ENCODE measurements around the gene RREB1.
A peak's percentile ranks its signal among the peaks of the same experiment; 100 is the strongest.
"Not testable (repeated sequence)": the region's sequence is repeated elsewhere in the genome, so short reads cannot be mapped to it uniquely, and the experiment has no call there.

The RREB1 gene

DNA sequence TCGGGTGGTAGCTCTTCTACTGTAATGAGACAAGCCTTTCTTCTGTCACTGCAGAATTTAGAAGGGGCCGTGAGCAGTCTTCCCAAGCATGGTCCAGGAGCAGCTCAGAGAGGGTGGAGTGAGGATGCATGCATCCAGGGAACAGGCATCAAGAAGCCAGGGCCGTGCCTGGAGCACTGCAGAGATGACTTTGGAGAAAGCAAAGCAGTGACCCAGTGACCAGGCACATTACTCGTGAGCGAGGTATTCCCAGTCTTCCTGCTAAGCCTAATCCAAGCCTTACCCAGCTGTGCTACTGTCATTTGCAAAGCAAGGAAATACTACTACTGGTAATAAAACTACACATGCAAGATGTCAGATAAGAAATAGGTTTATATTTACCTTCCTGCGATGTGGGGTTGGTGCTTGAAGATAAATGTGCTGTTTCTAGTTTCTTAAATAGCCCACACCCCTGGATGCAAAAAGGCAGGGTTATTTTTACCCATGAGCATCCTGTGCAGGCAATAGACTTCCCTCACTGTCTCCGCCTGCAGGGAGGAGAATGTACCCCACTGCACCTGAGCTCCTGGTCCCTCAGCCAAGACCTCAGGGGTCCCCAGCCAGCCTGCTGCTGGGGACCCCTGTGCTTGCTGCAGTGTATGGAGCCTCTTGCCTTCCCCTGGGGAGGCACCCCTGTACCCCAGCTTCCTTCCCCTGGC is 142.3 kb downstream of the RREB1 start:
- no peak for DNase-seq

DNA sequence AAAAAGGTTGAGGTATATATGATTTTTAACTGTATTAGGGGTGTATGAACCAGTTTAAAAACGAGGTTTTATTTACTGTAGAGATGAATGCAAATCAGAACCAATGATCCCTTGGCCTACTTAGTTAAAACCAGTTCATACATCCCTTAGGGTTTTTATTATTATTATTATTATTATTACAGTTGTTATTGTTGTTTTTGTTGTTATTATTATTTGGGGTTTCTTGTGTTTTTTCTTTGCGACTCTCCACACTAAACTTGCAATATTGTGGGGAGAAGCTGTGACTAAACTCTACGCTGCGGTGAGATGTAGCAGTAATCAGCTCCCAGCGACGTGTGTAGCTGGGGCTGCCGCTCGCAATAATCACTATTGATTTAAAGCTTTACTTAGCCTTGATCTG is 143.1 kb downstream of the RREB1 start:
- no peak for DNase-seq

DNA sequence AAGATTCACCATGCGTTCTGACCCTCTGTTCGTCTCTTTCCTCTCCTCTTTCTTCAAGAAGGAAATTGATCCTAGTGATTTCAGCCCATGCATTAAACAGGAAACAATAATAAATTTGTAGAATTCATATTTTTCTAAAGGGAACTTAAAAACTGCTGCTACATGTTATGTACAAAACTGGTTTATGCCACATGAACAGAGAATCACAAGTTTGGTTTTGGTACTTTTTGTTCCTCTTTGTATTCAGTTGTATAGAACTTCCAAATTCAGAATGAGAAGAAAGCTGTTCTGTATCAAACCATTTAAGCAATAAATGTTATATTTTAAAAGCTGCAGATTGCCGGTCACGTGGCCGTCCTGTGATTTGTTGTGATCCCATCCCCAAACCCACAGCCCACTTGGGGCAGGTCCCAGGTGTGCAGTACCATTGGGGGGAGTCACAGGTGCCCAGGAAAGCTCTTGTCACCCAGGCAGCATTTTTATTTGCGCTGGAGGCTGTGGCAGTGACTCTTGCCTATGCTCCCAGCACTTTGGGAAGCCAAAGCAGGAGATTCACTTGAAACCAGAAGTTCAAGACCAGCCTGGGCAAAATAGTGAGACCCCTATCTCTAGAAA is 144.0 kb downstream of the RREB1 start:
- no peak for DNase-seq

DNA sequence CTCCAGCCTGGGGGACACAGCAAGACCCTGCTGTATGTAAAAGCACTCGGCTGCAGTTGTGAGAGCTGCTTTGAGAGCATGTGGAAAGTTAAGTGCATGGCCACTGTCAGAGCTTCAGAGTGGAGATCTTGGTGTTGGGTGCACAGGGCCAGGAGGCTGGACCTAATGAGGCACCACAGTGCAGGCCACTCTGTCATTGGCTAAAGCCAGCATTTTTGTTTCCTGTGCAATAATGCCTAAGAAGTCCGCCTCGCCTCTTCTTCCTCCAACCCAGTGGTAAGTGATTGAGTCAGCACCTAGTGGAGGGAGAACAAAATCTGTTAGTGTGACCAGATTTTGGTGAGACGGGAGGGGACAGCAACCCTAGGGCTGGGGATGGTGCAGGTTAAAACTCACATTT is 144.6 kb downstream of the RREB1 start:
- no peak for DNase-seq

DNA sequence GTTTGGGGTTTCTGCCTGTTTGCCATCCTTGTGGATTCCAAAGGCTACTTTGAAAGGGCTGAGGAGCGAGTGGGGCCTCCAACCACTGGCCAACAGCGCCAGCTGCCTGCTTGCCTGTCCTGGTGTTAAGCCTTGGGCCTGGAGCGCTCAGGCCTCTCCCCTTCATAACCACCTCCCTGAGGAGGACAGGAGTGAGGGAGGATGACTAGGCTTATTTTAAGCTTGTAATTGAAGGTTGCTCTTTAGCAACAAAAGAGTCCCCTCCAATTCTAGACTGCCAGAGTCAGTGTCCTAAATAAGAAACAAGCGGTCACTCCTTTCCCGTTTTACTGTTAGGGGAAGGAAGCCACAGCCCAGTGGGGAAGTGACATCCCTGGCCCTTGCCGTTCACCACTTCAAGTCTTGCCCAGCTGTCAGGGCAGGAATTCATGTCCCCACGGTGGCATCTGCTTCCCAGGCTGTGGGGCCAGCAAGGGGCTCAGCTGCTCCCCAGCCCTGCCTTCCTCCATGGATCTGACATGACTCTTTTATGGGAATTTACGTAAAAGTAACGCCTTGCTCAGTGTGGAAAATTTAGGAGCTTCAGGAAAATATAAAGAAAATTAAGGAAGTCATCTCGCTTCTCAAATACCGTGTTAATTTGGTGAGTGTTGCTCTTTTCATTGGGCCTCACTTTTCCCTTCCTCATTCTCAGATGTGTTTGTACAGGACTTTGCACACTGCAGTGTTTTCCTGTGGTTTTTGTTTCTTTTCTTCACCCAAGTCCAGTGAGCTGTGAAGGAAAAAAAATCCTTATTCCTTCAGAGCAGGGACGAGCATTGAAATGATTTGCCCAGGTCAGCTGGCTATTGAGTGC is 147.4 kb downstream of the RREB1 start:
- no peak for DNase-seq

DNA sequence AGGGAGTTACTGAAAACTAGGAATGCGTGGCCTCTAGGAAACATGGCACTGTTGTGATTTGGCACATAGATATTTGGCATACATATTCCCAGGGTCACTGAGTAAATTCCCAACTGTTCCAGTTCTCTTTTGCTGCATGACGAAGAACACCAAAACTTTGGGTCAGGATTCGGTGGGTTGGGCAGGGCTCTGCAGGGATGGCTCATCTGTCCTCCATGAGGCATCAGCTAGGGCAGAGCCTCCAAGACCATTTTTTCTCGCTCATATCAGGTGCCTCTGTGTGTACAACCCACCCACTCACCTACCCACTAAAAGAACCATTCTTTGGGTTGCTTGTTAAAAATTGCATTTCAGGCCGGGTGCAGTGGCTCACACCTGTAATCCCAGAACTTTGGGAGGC is 148.2 kb downstream of the RREB1 start:
- DNase-seq = no peak

DNA sequence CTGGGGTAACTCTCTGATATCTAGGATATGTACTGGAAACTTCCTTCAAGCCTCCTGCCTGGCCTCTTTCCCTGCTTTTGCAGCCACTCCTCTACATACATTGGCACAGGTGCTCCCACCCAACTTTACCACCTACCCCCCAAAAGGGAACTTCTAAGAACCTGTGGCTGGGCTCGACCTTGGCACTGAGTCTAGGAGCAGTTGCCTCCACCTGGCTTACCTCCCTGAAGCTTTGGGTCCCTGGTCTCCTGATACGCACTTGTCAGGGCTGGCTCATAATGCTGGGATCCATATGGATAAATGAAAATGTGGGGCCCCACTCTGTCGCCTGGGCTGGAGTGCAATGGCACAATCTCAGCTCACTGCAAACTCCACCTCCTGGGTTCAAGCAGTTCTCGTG is 149.0 kb downstream of the RREB1 start:
- DNase-seq = no peak

DNA sequence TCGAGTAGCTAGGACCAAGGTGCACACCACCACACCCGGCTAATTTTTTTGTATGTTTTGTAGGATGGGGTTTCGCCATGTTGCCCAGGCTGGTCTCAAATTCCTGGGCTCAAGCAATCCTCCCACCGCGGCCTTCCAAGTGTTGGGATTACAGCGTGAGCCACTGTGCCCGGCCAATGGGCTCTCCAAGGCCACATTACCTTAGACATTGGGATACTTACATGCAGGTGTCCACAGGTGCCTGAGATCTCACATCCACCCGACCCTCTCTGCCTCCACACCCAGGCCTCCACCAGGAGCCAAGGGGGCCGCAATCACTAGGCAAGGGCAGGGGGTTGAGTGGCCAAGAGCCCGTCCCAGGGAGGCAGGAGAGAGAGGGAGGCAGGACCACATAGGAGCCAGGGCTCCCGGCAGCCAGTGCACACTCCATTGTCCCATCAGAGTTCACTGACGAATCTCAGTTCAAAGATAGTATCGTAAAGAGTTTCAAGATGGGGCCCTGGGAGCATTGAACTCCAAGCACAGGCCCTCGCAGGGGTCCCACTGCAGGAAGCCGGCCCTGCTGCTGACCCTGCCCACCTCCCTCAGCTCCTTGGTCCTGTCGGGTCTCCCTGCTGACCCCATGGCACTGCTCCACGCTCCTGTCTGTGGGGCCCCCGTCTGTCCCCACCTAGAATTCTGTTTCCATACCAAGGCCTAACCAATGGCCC is 149.9 kb downstream of the RREB1 start:
- no peak for DNase-seq

DNA sequence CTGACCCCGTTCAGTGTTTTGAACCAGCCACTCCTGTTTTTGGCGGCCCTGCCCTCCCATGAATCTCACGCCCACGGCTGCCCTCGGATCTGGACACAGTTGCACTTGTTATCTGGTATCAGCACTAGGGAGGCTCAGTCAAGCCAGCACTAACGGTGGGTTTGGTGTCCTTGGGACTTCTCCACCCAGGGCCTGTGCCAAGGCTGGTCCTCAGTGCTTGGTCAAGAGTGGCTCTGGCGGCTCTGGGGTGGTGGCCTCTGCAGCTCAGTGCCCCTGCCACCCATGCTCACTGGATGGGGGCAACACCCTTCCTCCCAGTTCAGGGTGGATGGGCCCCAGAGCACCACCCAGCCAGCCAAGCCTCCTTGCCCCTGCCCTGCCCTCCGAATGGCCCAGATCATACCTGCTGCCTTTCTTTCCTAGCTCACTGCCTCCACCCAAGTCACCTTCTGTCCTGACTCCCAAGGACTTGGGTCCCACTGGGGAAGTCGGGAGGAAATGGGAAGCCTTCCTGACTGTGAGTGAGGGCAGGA is 150.5 kb downstream of the RREB1 start:
- no peak for DNase-seq

DNA sequence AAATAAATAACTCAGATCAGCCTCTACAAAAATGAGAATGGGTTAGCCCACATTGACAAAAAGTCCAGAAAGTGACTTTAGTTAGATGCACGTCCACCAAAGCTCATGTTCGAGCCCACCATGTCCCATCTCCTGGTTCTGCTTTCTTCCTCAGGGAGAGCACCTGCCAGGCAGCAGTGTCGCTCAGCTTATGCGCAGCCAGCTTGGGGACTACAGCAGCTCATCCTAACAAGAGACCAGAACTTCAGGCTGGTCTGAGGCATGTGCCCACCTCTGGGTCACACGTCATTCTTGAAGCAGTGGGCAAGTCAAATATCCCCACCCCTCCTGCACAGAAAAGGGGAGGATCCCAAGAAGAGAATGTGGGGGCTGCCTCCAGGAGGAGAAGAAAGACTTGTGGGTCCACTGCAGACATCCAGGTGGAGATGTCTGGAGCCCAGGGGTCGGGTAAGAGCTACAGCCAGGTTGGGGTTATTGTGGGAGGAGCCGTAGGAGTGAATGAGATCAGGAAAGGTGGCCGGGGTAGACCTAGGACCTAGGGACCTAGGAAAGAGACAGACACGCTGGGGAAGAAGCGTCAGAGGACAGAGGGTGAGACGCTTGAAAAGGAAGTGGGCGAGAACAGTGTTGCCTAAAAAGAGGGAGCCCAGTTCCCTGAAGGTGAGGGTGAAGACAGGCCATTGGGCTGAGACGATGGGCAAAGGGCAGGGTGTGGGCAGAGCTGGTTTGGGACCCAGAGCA is 152.7 kb downstream of the RREB1 start:
- no peak for DNase-seq

DNA sequence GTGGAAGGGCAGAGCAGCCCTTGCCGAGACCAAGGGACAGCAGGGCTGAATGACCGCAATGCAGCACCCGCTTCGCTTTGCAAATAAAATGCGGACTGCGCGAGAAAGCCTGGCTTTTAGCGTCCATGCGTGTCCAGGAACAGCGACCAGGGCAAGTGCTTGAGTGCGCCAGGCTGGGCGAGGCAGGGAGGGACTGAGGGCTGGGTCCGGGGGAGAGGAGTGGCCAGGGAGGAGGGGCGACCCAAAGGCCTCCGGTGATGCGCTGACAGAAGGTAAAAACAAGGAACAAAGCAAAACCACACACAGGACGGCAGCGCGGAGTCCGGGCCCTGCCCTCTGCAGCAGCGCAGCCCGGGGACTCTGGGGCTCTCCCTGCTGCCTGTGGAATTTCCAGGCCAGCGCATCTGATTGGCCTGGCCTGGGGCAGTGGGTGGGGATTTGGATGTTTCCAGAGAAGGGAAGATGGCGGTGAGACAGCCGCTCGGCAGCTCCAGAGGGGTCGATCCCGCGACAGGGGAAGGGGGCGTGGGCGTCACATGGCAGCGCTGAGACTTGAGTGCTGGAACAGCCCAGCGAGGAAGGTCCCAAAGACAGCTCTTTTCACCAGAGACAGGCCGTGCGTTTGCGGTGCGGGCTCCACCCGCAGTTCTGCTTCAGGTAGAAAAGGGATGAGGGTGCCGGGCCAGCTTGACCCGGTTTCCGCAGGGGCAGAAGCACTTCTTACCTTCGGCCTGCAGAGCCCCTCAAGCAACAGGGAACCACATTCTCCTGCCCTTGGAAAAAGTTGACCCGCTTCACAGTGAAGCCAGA is 153.5 kb downstream of the RREB1 start:
- DNase-seq = peak; percentile 56

DNA sequence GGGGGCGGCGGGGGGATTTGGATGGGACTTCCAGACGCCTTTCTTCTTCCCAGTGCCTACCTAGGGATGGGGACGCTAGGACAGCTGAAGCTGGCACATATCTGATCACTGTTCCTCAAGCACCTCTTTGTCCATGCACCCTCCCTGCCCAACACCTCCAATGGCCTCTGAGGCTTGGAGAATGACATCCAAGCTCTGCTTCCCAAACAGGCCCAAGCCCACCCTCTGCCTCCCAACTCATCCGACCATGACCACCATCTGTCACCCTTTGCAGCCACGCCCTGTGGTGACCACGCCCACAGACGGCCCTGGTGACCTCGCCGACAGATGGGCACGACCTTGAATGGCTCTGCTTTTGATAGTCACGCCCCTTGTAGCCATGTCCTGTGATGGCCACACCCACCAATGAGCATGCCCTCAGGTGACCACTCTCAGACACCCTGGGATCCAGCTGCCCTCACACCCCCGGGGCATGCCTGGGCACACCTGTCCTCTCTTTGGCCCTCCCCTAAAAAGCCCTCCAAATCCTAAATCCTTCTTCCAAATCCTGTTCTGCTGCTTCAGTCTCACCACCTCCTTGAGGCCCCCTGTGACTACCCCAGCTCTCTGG is 154.2 kb downstream of the RREB1 start:
- DNase-seq = no peak

DNA sequence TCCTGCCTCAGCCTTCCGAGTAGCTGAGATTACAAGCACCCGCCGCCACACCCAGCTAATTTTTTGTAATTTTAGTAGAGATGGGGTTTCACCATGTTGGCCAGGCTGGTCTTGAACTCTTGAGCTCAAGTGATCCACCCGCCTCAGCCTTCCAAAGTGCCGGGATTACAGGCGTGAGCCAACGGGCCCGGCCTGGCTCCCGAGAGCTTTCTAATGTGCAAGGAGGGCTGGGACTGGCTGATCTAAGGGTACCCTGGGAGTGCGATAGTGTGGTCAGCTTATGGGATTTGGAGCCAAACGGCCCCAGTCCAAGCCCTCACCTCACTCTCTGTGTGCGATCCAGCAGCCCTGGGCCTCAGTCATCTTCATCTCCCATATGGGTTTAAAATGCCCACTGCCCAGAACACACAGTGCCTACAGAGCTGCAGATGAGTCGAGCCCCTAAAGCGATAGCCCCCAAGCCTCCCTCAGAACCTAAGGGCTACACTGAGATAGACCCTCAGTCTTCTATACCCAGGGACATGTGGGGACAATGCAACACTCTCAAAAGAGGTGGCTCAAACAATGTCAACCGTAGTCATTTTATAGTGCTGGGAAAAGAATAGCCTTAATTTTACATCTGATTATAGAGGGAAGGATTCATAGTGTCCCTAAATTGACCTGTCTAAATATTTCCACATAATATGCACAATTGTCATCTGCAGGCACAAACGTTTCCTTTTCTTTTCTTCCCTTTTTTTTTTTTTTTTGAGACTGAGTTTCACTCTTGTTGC is 155.2 kb downstream of the RREB1 start:
- DNase-seq = no peak

DNA sequence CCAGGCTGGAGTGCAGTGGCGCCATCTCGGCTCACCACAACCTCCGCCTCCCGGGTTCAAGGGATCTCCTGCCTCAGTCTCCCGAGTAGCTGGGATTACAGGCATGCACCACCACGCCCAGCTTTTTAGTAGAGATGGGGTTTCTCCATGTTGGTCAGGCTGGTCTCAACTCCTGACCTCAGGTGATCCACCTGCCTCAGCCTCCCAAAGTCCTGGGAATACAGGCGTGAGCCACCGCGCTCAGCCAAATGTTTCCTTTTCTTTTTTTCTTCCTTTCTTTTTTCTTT is 155.7 kb downstream of the RREB1 start:
- DNase-seq = not testable (repeated sequence)

DNA sequence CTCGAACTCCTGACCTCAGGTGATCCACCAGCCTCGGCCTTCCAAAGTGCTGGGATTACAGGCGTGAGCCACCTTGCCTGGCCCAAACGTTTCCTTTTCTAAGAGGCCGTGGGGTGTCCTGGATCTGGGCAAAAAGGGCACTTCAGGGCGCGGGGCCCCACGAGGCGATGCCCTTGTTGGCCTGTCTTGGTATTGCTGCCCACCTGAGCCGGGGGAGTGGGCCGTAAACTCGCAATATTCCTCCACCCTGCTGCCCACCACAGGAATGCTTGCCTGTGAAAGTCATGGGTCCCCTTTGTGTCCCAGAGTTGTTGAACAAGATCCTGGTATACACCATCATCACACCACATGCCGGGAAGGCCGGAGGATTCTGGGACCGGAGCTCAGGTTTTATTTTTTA is 156.3 kb downstream of the RREB1 start:
- DNase-seq = no peak

DNA sequence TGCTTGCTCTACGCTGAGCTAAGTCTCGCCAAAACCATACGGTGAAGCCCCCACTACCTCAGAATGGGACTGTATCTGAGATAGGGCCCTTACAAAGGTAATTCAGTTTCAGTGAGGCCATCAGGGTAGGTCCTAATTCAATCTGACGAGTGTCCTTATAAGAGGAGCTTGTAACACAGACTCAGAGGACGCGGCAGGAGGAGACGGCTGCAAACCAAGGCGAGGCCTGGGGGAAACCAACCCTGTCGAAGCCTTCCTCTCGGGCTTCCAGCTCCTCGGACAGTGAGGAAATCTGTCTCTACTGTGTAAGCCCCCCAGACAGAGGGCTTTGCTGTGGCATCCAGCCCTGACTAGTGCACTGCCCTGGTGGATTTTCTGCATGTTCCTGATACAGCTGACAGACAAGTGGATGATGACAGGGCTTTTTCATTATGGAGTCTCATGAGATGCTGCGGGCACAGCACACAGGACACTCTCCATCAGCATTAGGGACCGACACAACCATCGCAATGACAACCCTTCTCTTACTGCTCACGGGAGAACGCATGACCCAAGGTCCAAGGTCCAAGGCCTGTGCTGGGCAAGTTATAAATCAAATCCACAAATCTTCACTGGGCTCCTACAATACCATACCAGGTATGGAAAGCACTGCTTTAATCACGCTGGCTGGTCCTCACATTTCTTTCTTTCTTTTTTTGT is 157.1 kb downstream of the RREB1 start:
- DNase-seq = no peak

DNA sequence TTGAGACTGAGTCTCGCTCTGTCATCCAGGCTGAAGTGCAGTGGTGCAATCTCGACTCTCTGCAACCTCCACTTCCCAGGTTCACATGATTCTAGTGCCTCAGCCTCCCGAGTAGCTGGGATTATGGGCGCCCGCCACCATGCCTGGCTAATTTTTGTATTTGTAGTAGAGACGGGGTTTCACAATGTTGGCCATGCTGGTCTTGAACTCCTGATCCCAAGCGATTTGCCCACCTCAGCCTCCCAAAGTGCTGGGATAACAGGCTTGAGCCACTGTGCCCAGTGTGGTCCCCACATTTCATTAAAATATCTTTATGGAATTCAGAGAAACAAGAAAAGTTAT is 157.6 kb downstream of the RREB1 start:
- not testable (repeated sequence) for DNase-seq

DNA sequence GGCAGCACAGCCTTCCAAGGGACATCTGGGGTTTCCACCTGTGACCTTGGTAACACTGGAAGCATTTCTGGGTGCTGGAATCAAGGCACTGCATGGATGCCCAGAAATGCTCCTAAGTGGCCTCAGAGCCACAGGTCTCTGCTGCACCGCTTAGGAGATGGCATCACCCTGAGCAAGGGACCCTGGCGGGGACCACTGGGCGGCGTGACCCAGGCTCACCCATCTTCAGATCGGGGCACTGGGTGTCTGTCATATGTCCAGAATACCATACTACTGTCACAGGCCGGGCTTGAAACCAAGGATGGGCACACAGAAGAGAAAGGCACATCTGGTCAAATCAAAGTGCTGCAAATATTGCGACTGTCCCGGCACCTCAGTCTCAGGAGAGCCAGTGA is 159.3 kb downstream of the RREB1 start:
- no peak for DNase-seq

DNA sequence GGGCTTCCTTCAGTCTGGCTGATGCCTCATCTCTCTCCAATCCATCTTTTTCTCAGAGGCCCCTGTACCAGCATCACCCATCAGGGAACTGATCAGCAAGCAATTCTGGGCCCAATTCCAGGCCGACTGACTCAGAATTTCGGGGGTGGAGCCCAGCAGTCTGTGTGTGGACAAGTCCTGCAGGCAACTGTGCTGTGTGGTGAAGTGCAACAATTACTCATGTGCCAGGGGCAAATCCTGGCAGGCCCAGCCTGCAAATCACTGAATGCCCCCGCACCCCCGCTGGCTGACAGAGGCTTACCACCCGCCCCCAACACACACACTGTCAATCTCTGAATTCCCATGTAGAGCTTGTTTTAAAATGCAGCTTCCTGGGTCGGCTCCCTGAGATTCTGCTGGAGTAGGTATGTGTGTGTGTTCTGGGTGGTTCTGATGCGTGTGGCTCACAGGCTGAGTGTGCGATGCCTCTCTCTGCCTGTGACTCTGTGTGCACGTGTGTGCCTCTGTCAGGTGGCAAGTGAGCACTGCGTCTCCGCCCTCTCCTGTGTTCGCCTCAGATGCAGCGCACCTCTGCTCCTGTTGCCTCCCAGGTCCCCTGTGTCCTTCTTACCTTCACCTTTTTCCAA is 159.8 kb downstream of the RREB1 start:
- DNase-seq = no peak

DNA sequence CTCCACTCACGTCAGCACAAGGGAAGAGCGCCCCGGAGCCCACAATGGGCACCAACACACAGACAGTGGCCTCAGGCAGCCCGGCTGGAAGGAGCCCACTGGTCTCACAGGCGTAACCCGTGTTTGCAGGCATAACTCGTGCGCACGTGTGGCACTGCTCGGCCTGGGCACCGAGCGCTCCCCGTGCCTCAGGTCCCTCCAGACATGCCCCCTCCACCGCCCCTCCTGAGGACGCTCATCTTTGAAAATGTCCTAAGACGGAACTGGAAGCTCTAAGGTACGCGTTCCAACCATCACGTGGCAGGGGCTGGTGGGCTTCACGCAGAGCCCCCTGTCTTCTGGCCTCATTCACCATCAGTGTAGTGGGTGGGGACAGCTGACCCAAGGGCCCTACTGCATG is 160.6 kb downstream of the RREB1 start:
- DNase-seq = no peak
